NK-92 (cell line): ENCODE measurements around the gene DUSP3.

Experiments
- DNase-seq: peaks from one replicate; lab custom pipeline; 2025; ENCODE audit not compliant: unreplicated experiment; lab: John Stamatoyannopoulos, UW

The DUSP3 gene

GRCh38 chr17:43778337-43779144 is at the start of gene DUSP3:
TSS of gene DUSP3 (minus strand) at chr17:43778977. CDS start at chr17:43778924, 53 bp downstream.
- DNase-seq = no peak

- DNase-seq = no peak
Measured at GRCh38 chr17:43827596-43827995, 48.8 kb upstream of the DUSP3 start.

- DNase-seq = no peak
Measured at GRCh38 chr17:43826206-43826605, 47.4 kb upstream of the DUSP3 start.

- no peak for DNase-seq
Measured at GRCh38 chr17:43825567-43825966, 46.8 kb upstream of the DUSP3 start.

- DNase-seq = no peak
Measured at GRCh38 chr17:43823350-43824084, 44.7 kb upstream of the DUSP3 start.

GRCh38 chr17:43822570-43823190 is 43.9 kb upstream of the DUSP3 start:
- no peak for DNase-seq

- DNase-seq = no peak
Measured at GRCh38 chr17:43820759-43821158, 42.0 kb upstream of the DUSP3 start.

GRCh38 chr17:43818966-43819365 is 40.2 kb upstream of the DUSP3 start:
- no peak for DNase-seq

- no peak for DNase-seq
Measured at GRCh38 chr17:43817826-43818225, 39.0 kb upstream of the DUSP3 start.

GRCh38 chr17:43816336-43817320 is 37.9 kb upstream of the DUSP3 start:
- no peak for DNase-seq

GRCh38 chr17:43814714-43815113 is 35.9 kb upstream of the DUSP3 start:
- no peak for DNase-seq

- no peak for DNase-seq
Measured at GRCh38 chr17:43814026-43814425, 35.2 kb upstream of the DUSP3 start.

- DNase-seq = no peak
Measured at GRCh38 chr17:43813386-43813785, 34.6 kb upstream of the DUSP3 start.

GRCh38 chr17:43812396-43813265 is 33.9 kb upstream of the DUSP3 start:
- DNase-seq = no peak

GRCh38 chr17:43810823-43811222 is 32.0 kb upstream of the DUSP3 start:
- DNase-seq = no peak

GRCh38 chr17:43810226-43810715 is 31.5 kb upstream of the DUSP3 start:
- no peak for DNase-seq

- DNase-seq = no peak
Measured at GRCh38 chr17:43809121-43809520, 30.3 kb upstream of the DUSP3 start.

- no peak for DNase-seq
Measured at GRCh38 chr17:43808076-43808475, 29.3 kb upstream of the DUSP3 start.

- DNase-seq = no peak
Measured at GRCh38 chr17:43805117-43805516, 26.3 kb upstream of the DUSP3 start.

GRCh38 chr17:43803758-43804157 is 25.0 kb upstream of the DUSP3 start:
- DNase-seq = no peak
